Esophagus squamous epithelium (tissue), 5 donors: ENCODE data around the gene TTLL3. TPM values are rescaled to one million over a fixed set of nuclear protein-coding genes. Genes with fewer than 3 reads are reported as not detected.
A peak's percentile ranks its signal among the peaks of the same experiment; 100 is the strongest.

Experiments used
- DNase-seq: peaks from one replicate; lab custom pipeline; 2025; lab: John Stamatoyannopoulos, UW
- H3K27ac ChIP-seq, 4 donors: fragments of 200-600 bp; sonication (generic); one replicate each; pipeline ENCODE4 v1.5.1; 2016 to 2019; ENCODE audit warnings: mild to moderate bottlenecking in 1 of 4
- H3K27me3 ChIP-seq, 4 donors: fragments of 200-600 bp; sonication (generic); 1 replicate in 3 of 4; 2 replicates in 1 of 4; pipeline versions ENCODE4 v1.5.1 to v1.6.0; 2017 to 2021; ENCODE audit warnings: antibody characterized with exemption in 1 of 4
- H3K36me3 ChIP-seq, 3 donors: fragments of 200-600 bp; sonication (generic); one replicate each; pipeline ENCODE4 v1.5.1; 2016 to 2019
- H3K4me1 ChIP-seq, 3 donors: fragments of 200-600 bp; sonication (generic); one replicate each; pipeline ENCODE4 v1.5.1; 2017 to 2019
- H3K4me3 ChIP-seq, 4 donors: fragments of 200-600 bp; sonication (generic); 1 replicate in 3 of 4; 2 replicates in 1 of 4; pipeline ENCODE4 v1.5.1; 2016 to 2019; ENCODE audit warnings: mild to moderate bottlenecking in 2 of 4, moderate library complexity in 1 of 4
- H3K9me3 ChIP-seq, 3 donors: fragments of 200-600 bp; sonication (generic); one replicate each; pipeline ENCODE4 v1.5.1; 2016 to 2019
- POLR2A ChIP-seq, 4 donors: fragments of 450-650 bp; IDR thresholded peaks; one replicate each; pipeline ENCODE4 v1.6.1; 2017; ENCODE audit warnings: antibody characterized with exemption in 4 of 4, mild to moderate bottlenecking in 4 of 4, moderate library complexity in 3 of 4
- WGBS, 2 donors: methylation state at CpG; one replicate each; pipeline ENCODE4 v1.1.5; 2018; 5-methylcytosine and 5-hydroxymethylcytosine counted together
- intact Hi-C: fragments of 100-400 bp; cut with DNase I; formaldehyde crosslinking; loops from one replicate; pipeline ENCODE4 v1.15.0; 2022
- total RNA-seq, 4 donors: library from RNA; depleted of rRNA; stranded (reverse); fragments of >200 nt; gene quantifications; one replicate each; pipeline ENCODE4 v1.1.0, GENCODE V29; 2016
- TF ChIP-seq, protein P1 (sequence below), 6 experiments: fragments of 450-650 bp in 4 of 6; fragments of 200-600 bp in 2 of 6; sonication (generic) in 2 of 6; IDR thresholded peaks; one replicate each; pipeline ENCODE4 v1.5.1; 2016 to 2019; ENCODE audit warnings: antibody characterized with exemption in 6 of 6, mild to moderate bottlenecking in 4 of 6, moderate library complexity in 4 of 6
- donor health status: DM: yes; HTN: yes; CAD: no.

Gene TTLL3
- total RNA-seq, 4 donors from 2014 or later, result 7.6 to 29.2 (median 10.2) TPM

DNA sequence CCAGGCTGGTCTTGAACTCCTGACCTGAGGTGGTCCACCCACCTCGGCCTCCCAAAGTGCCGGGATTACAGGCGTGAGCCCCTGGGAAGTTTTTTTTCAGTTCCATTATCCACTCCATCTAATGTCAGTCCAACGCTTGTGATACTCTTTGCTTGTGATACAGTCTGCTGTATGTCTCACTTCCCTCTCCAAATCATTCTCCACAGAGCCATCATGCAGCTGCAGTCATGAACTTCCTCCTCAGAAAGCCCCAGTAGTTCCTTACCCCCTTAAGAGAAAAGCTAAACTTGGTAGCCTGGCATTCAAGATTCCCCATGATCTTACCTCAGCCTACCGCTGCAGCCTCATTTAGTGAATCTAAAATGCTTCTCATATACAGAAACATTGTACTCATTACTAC, 14.9 kb upstream of the TTLL3 start:
- intact Hi-C loops, result no loop called here
- DNase-seq, result no peak
- Histone ChIP-seq H3K27ac (no peak overlapping the region), H3K4me1 (peaks cover 17 to 52% (median 26%) of the 10 kb centered on the region in 3 donors), H3K36me3 (peaks cover 15 to 69% (median 29%) of the 10 kb centered on the region in 3 donors), H3K4me3 (no peak overlapping the region), H3K9me3 (no peaks in the 10 kb centered on the region), H3K27me3 (no peaks in the 10 kb centered on the region)
- TF ChIP-seq, protein P1, sequence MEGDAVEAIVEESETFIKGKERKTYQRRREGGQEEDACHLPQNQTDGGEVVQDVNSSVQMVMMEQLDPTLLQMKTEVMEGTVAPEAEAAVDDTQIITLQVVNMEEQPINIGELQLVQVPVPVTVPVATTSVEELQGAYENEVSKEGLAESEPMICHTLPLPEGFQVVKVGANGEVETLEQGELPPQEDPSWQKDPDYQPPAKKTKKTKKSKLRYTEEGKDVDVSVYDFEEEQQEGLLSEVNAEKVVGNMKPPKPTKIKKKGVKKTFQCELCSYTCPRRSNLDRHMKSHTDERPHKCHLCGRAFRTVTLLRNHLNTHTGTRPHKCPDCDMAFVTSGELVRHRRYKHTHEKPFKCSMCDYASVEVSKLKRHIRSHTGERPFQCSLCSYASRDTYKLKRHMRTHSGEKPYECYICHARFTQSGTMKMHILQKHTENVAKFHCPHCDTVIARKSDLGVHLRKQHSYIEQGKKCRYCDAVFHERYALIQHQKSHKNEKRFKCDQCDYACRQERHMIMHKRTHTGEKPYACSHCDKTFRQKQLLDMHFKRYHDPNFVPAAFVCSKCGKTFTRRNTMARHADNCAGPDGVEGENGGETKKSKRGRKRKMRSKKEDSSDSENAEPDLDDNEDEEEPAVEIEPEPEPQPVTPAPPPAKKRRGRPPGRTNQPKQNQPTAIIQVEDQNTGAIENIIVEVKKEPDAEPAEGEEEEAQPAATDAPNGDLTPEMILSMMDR (IDR thresholded peaks at IDR 0.05), result no peak
- TF ChIP-seq POLR2A (IDR thresholded peaks at IDR 0.05), result no peak
- 73 to 87% methylated on average over 4 to 5 of the region's 5 CpGs for WGBS, 2 donors

DNA sequence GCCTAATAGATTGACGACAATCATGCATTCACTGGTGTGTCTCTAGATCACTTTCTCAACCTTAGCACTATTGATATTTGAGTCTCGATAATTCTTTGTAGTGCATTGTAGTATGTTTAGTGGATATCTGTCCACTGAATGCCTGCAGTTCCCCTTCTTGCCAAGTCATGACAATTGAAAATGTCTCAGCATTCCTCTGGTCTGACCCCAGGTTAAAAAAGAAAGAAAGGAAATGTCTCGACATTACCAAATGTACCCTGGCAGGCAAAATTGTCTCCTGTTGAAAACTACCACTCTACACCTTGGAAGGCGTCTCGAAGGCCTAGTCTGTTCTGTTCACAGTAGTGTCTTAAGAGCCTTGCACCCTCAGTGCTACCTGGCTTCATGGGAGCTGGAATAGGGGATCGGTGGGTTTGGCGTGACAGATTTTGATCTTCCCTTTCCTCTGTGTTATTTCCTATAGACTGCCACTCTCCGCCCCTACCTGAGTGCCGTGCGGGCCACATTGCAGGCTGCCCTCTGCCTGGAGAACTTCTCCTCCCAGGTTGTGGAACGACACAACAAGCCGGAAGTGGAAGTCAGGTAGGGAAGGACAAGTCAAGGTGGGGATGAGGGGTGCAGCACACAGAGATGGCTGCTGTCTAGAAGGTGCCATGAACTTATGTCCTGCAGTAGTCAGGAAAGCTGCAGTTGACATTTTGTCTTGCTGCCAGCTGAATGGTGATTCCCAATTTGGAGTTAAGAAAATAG, 12.7 kb upstream of the TTLL3 start:
- 93 to 94% methylated on average over 10 to 11 of the region's 12 CpGs for WGBS, 2 donors
- Histone ChIP-seq H3K27ac (no peak overlapping the region), H3K9me3 (no peaks in the 10 kb centered on the region), H3K36me3 (peaks cover 27 to 80% (median 49%) of the 10 kb centered on the region in 3 donors), H3K27me3 (no peaks in the 10 kb centered on the region), H3K4me1 (peaks cover 9 to 32% (median 14%) of the 10 kb centered on the region in 3 donors), H3K4me3 (no peak overlapping the region)
- no peak for DNase-seq
- intact Hi-C loops, result no loop called here
- TF ChIP-seq, protein P1 (IDR thresholded peaks at IDR 0.05), result no peak
- no peak for TF ChIP-seq POLR2A (IDR thresholded peaks at IDR 0.05)

DNA sequence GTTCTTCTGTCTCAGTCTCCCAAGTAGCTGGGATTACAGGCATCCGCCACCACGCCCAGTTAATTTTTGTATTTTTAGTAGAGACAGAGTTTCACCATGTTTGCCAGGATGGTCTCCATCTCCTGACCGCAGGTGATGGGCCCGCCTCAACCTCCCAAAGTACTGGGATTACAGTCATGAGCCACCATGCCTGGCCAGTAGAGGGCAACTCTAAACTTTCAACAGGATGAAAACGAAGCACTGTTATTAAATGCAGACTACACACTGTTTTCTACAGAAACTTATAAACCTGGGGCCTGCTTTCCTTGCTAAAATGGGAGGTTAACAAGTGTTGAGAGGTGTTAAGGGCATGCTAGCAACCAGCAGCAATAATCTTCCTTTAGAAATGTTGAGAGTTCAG, 9.5 kb upstream of the TTLL3 start:
- Histone ChIP-seq H3K4me3 (no peak overlapping the region), H3K9me3 (no peaks in the 10 kb centered on the region), H3K27me3 (no peaks in the 10 kb centered on the region), H3K27ac (no peak overlapping the region), H3K36me3 (peaks cover 43 to 98% (median 75%) of the 10 kb centered on the region in 3 donors), H3K4me1 (peaks cover 0 to 10% (median 1%) of the 10 kb centered on the region in 3 donors)
- intact Hi-C loops, result no loop called here
- WGBS, 2 donors, result 63 to 90% methylated on average over 1 to 5 of the region's 5 CpGs
- DNase-seq, result no peak
- TF ChIP-seq, protein P1 (IDR thresholded peaks at IDR 0.05), result peak in 1 of 6 experiments; percentile 34
- no peak for TF ChIP-seq POLR2A (IDR thresholded peaks at IDR 0.05)

DNA sequence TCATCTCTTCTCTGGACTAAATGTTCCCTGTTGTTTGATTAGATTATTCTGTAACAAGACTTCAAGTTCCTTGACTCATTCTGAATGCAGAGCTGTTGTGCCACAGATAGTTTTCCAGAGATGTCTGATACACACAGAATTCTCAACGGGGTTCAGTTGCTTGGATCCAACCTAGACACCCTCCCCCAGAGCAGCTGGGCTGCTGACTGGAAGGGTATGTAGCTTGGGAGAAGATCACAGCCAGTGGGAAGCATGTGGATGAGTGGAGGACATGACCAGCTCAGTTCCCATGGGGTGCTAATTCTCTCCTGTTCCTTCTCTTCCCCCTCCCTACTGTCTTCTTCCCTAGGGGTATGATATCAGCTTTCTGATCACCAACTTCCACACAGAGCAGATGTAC, 6.6 kb upstream of the TTLL3 start:
- H3K27ac ChIP-seq, result no peak overlapping the region
- H3K4me3 ChIP-seq, result no peak overlapping the region
- H3K9me3 ChIP-seq, result no peaks in the 10 kb centered on the region
- no peak for DNase-seq
- no peaks in the 10 kb centered on the region for H3K27me3 ChIP-seq
- peaks cover 0 to 3% (median 0%) of the 10 kb centered on the region in 3 donors for H3K4me1 ChIP-seq
- TF ChIP-seq, protein P1 (IDR thresholded peaks at IDR 0.05), result no peak
- no peak for TF ChIP-seq POLR2A (IDR thresholded peaks at IDR 0.05)
- peaks cover 42 to 94% (median 77%) of the 10 kb centered on the region in 3 donors for H3K36me3 ChIP-seq
- WGBS, 2 donors, result 90 to 100% methylated on average over 1 of the region's 1 CpG
- intact Hi-C loops, result no loop called here

DNA sequence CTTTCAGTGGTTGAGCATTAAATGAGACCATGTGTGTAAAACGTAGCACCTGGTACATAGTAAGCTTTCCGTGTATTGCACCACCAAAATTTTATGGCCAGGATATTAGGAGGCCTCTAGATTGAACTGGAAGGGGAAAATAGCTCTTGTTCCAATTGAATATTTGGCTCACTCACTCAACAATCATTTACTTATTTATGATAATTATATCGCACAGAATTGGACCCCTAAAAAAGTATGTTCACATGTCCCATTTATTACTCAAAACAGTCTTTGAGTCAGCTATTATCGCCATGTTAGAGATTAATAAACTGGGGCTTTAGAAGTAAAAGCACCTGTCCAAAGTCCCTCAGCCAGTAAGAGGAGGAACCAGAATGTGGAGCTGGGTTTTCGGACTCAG, 5.1 kb upstream of the TTLL3 start:
- H3K4me1 ChIP-seq, result peaks cover 6 to 14% (median 7%) of the 10 kb centered on the region in 3 donors
- intact Hi-C loops, result no loop called here
- H3K27me3 ChIP-seq, result no peaks in the 10 kb centered on the region
- DNase-seq, result no peak
- WGBS, 2 donors, result 88 to 99% methylated on average over 4 to 5 of the region's 5 CpGs
- no peak overlapping the region for H3K4me3 ChIP-seq
- H3K27ac ChIP-seq, result no peak overlapping the region
- TF ChIP-seq, protein P1 (IDR thresholded peaks at IDR 0.05), result no peak
- TF ChIP-seq POLR2A (IDR thresholded peaks at IDR 0.05), result no peak
- H3K36me3 ChIP-seq, result peaks cover 39 to 79% (median 62%) of the 10 kb centered on the region in 3 donors
- H3K9me3 ChIP-seq, result no peaks in the 10 kb centered on the region
